WTC11 (cell line): Measurements from ENCODE around the gene FAM20B. TPM values are rescaled to one million over a fixed set of nuclear protein-coding genes. Genes with fewer than 3 reads are reported as not detected.
A peak's percentile ranks its signal among the peaks of the same experiment; 100 is the strongest.

Experiments used
- ATAC-seq: fragments of 200-7000 bp; cut with Tn5 transposase; 2 replicates; pipeline ENCODE4 v1.10.0; 2021; ENCODE audit warnings: mild to moderate bottlenecking, moderate library complexity
- CTCF ChIA-PET: fragments of 300-600 bp; sonication (Branson Sonifier 250); formaldehyde crosslinking; loops from one replicate; lab custom pipeline; 2021; ENCODE audit warnings: antibody characterized with exemption; lab: Charles Lee
- POLR2A ChIA-PET: fragments of 350-600 bp; sonication (Branson Sonifier 250); formaldehyde crosslinking; loops from one replicate; lab custom pipeline; 2021; ENCODE audit warnings: antibody characterized with exemption; lab: Charles Lee
- DNase-seq: peaks from one replicate; pipeline ENCODE4 v3.0.0; 2021; ENCODE audit warnings: low spot score
- H3K27ac Mint-ChIP-seq: 2 replicates; pipeline ENCODE4 v1.8.0; 2021; ENCODE audit warnings: mixed read lengths
- H3K27me3 Mint-ChIP-seq: 2 replicates; pipeline ENCODE4 v1.8.0; 2021; ENCODE audit warnings: low read depth, mild to moderate bottlenecking, moderate library complexity, mixed read lengths
- H3K36me3 Mint-ChIP-seq: 2 replicates; pipeline ENCODE4 v1.8.0; 2021; ENCODE audit warnings: mixed read lengths
- H3K4me1 Mint-ChIP-seq: 2 replicates; pipeline ENCODE4 v1.8.0; 2022; ENCODE audit warnings: mixed read lengths
- H3K4me3 Mint-ChIP-seq: 2 replicates; pipeline ENCODE4 v1.8.0; 2021; ENCODE audit warnings: mild to moderate bottlenecking, moderate library complexity, mixed read lengths
- H3K9me3 Mint-ChIP-seq: 2 replicates; pipeline ENCODE4 v1.8.0; 2021; ENCODE audit warnings: mixed read lengths
- ATF2 ChIP-seq: sonication (generic); formaldehyde crosslinking; IDR thresholded peaks from 2 replicates; pipeline ENCODE4 v1.8.1; 2022; ENCODE audit warnings: low read depth, missing genetic modification reagents, borderline replicate concordance
- CBFB ChIP-seq: sonication (generic); formaldehyde crosslinking; IDR thresholded peaks from 2 replicates; pipeline ENCODE4 v1.8.1; 2022; ENCODE audit warnings: mild to moderate bottlenecking, low read depth, missing genetic modification reagents
- E2F1 ChIP-seq: sonication (generic); formaldehyde crosslinking; IDR thresholded peaks from 2 replicates; pipeline ENCODE4 v1.8.0; 2022; ENCODE audit warnings: mild to moderate bottlenecking, missing genetic modification reagents
- ETV6 ChIP-seq: sonication (generic); formaldehyde crosslinking; IDR thresholded peaks from 2 replicates; pipeline ENCODE4 v1.8.1; 2022; ENCODE audit warnings: mild to moderate bottlenecking, missing genetic modification reagents
- GRHL2 ChIP-seq: fragments of 250-450 bp; sonication (Bioruptor Pico); IDR thresholded peaks from 2 replicates; pipeline ENCODE4 v1.8.0; 2022; ENCODE audit warnings: mild to moderate bottlenecking, moderate library complexity; ENCODE audit not compliant: insufficient replicate concordance, severe bottlenecking
- JAZF1 ChIP-seq: fragments of 250-450 bp; sonication (Bioruptor Pico); IDR thresholded peaks from 2 replicates; pipeline ENCODE4 v1.9.0; 2021; ENCODE audit warnings: moderate library complexity, mild to moderate bottlenecking, inconsistent platforms
- KAT7 ChIP-seq: sonication (generic); formaldehyde crosslinking; IDR thresholded peaks from 2 replicates; pipeline ENCODE4 v1.8.1; 2023; ENCODE audit warnings: missing genetic modification reagents, mild to moderate bottlenecking, borderline replicate concordance
- RELA ChIP-seq: sonication (generic); formaldehyde crosslinking; IDR thresholded peaks from 2 replicates; pipeline ENCODE4 v1.8.1; 2022; ENCODE audit warnings: missing genetic modification reagents, mild to moderate bottlenecking, borderline replicate concordance
- SMAD4 ChIP-seq: sonication (generic); formaldehyde crosslinking; IDR thresholded peaks from 2 replicates; pipeline ENCODE4 v1.8.0; 2022; ENCODE audit warnings: mild to moderate bottlenecking, missing genetic modification reagents
- SP1 ChIP-seq: sonication (generic); formaldehyde crosslinking; conservative IDR thresholded peaks from 2 replicates; pipeline ENCODE4 v1.8.1; 2022; ENCODE audit warnings: missing genetic modification reagents
- STAT6 ChIP-seq: sonication (generic); formaldehyde crosslinking; conservative IDR thresholded peaks from 2 replicates; pipeline ENCODE4 v1.8.1; 2023; ENCODE audit warnings: mild to moderate bottlenecking, low read depth, missing genetic modification reagents, moderate library complexity
- ZNF138 ChIP-seq: sonication (generic); formaldehyde crosslinking; conservative IDR thresholded peaks from 2 replicates; pipeline ENCODE4 v1.8.1; 2022; ENCODE audit warnings: mild to moderate bottlenecking, moderate library complexity, missing genetic modification reagents
- ZNF263 ChIP-seq: sonication (generic); formaldehyde crosslinking; IDR thresholded peaks from 2 replicates; pipeline ENCODE4 v1.8.1; 2022; ENCODE audit warnings: low read depth, mild to moderate bottlenecking, moderate library complexity, missing genetic modification reagents
- ZNF317 ChIP-seq: sonication (generic); formaldehyde crosslinking; IDR thresholded peaks from 2 replicates; pipeline ENCODE4 v1.8.1; 2023; ENCODE audit warnings: low read depth, mild to moderate bottlenecking, moderate library complexity, missing genetic modification reagents, borderline replicate concordance
- ZNF396 ChIP-seq: fragments of 250-450 bp; sonication (Bioruptor Pico); IDR thresholded peaks from 2 replicates; pipeline ENCODE4 v1.8.0; 2021; ENCODE audit warnings: mild to moderate bottlenecking, moderate library complexity, borderline replicate concordance
- ZNF423 ChIP-seq: fragments of 250-450 bp; sonication (Bioruptor Pico); IDR thresholded peaks from 2 replicates; pipeline ENCODE4 v2.1.2; 2022; ENCODE audit warnings: mild to moderate bottlenecking, moderate library complexity
- total RNA-seq: library from RNA; stranded (reverse); gene quantifications from 3 replicates; pipeline ENCODE4 v1.2.3, GENCODE V29; 2021
- TF ChIP-seq, protein P1 (sequence below): fragments of 250-450 bp; sonication (Bioruptor Pico); IDR thresholded peaks from 2 replicates; pipeline ENCODE4 v1.9.0; 2021; ENCODE audit warnings: moderate library complexity, mild to moderate bottlenecking, inconsistent platforms, borderline replicate concordance
- TF ChIP-seq, protein P2 (sequence below): sonication (generic); formaldehyde crosslinking; conservative IDR thresholded peaks from 2 replicates; pipeline ENCODE4 v1.8.1; 2022; ENCODE audit warnings: mild to moderate bottlenecking, missing genetic modification reagents
- TF ChIP-seq, protein P3 (sequence below): sonication (generic); formaldehyde crosslinking; IDR thresholded peaks from 2 replicates; pipeline ENCODE4 v1.8.0; 2023; ENCODE audit warnings: missing genetic modification reagents
- TF ChIP-seq, protein P4 (sequence below): sonication (generic); formaldehyde crosslinking; IDR thresholded peaks from 2 replicates; pipeline ENCODE4 v1.8.0; 2022; ENCODE audit warnings: mild to moderate bottlenecking, missing genetic modification reagents
- TF ChIP-seq, protein P5 (sequence below): sonication (generic); formaldehyde crosslinking; IDR thresholded peaks from 2 replicates; pipeline ENCODE4 v1.8.1; 2022; ENCODE audit warnings: low read depth, mild to moderate bottlenecking, moderate library complexity, missing genetic modification reagents, borderline replicate concordance
- TF ChIP-seq, protein P6 (sequence below): sonication (generic); formaldehyde crosslinking; IDR thresholded peaks from 2 replicates; pipeline ENCODE4 v1.8.0; 2022; ENCODE audit warnings: mild to moderate bottlenecking, missing genetic modification reagents

The FAM20B gene
- total RNA-seq, 1 experiment from 2014 or later, result 36.1 TPM

DNA sequence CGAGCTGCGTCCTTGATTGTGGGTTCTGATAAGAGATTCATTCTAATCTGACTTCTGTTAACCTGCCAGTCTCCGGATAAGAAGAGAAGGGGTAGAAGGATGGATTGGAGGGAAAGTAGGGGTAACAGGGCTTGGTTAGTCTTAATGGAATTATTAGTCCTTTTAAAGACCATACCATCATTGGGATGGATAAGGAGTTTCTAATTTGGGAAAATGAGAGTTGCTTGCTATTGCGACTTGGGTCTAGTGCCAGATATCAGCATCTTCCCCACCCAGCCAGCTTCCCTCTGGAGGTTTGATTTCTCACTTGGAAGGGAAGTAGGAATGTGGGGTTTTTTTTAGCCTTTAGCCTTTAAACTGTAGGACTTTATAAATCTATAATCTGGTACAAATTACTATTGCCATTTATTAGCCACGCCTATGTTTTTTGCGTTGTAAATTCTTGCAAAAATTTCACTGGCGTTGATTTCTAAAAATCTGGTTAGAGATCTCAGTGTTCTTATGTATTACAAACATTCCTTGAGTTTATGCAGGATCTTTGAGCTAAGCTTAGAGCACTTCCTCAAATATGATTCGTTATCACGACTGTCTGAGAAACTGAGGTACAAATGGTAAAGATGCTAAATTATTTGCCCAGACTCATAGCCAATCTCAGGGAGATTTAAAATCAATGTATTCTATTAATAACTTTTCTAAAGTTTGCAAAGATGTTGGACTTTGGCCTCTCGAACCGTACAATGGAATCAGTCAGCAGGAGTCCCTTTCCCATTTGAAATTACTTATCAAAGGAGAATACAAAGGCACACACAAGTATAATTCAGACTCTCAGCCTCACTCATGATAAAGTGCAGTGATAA lies 1.3 kb downstream of the FAM20B start:
- CTCF ChIA-PET, result interaction anchor here (4.3 kb wide), 1 partner anchor 24 kb away, joined by 19 read pairs; no protein-coding TSS in a partner anchor
- no peaks in the 10 kb centered on the region for H3K36me3 Mint-ChIP-seq

GRCh38 chr1:179029321-179029759 lies 3.6 kb downstream of the FAM20B start:
- Mint-ChIP-seq H3K36me3 (no peaks in the 10 kb centered on the region), H3K27me3 (no peaks in the 10 kb centered on the region), H3K4me3 (no peak overlapping the region), H3K27ac (no peak overlapping the region; the same call in 1 of the 2 replicates), H3K4me1 (peaks cover 67% of the 10 kb centered on the region), H3K9me3 (no peaks in the 10 kb centered on the region)
- TF ChIP-seq ZNF317 (CRISPR knock-in tag) (no peak), ZNF263 (CRISPR knock-in tag) (no peak), KAT7 (CRISPR knock-in tag) (no peak), JAZF1 (CRISPR knock-in tag) (no peak), SP1 (CRISPR knock-in tag) (no peak), ZNF396 (no peak), STAT6 (no peak), ZNF423 (CRISPR knock-in tag) (no peak), ETV6 (CRISPR knock-in tag) (no peak), RELA (CRISPR knock-in tag) (no peak), E2F1 (CRISPR knock-in tag) (no peak)
- TF ChIP-seq, protein P1, sequence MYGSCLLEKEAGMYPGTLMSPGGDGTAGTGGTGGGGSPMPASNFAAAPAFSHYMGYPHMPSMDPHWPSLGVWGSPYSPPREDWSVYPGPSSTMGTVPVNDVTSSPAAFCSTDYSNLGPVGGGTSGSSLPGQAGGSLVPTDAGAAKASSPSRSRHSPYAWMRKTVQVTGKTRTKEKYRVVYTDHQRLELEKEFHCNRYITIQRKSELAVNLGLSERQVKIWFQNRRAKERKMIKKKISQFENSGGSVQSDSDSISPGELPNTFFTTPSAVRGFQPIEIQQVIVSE (CRISPR knock-in tag), result no peak
- TF ChIP-seq, protein P2, sequence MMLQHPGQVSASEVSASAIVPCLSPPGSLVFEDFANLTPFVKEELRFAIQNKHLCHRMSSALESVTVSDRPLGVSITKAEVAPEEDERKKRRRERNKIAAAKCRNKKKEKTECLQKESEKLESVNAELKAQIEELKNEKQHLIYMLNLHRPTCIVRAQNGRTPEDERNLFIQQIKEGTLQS (CRISPR knock-in tag), result no peak
- TF ChIP-seq, protein P3, sequence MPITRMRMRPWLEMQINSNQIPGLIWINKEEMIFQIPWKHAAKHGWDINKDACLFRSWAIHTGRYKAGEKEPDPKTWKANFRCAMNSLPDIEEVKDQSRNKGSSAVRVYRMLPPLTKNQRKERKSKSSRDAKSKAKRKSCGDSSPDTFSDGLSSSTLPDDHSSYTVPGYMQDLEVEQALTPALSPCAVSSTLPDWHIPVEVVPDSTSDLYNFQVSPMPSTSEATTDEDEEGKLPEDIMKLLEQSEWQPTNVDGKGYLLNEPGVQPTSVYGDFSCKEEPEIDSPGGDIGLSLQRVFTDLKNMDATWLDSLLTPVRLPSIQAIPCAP, result no peak
- TF ChIP-seq, protein P4, sequence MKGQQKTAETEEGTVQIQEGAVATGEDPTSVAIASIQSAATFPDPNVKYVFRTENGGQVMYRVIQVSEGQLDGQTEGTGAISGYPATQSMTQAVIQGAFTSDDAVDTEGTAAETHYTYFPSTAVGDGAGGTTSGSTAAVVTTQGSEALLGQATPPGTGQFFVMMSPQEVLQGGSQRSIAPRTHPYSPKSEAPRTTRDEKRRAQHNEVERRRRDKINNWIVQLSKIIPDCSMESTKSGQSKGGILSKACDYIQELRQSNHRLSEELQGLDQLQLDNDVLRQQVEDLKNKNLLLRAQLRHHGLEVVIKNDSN (CRISPR knock-in tag), result no peak
- TF ChIP-seq, protein P5, sequence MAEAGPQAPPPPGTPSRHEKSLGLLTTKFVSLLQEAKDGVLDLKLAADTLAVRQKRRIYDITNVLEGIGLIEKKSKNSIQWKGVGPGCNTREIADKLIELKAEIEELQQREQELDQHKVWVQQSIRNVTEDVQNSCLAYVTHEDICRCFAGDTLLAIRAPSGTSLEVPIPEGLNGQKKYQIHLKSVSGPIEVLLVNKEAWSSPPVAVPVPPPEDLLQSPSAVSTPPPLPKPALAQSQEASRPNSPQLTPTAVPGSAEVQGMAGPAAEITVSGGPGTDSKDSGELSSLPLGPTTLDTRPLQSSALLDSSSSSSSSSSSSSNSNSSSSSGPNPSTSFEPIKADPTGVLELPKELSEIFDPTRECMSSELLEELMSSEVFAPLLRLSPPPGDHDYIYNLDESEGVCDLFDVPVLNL (CRISPR knock-in tag), result no peak
- ATAC-seq (no peak), DNase-seq (no peak)
- POLR2A ChIA-PET, result no interaction called here
- CTCF ChIA-PET, result interaction anchor here (1.1 to 4.3 kb wide), 3 partner anchors 10 to 786 kb away, joined by 3 to 19 read pairs (median 3); no protein-coding TSS in a partner anchor

More for the DNA sequence above, 1.3 kb downstream of the FAM20B start:
- POLR2A ChIA-PET, result no interaction called here
- H3K9me3 Mint-ChIP-seq, result no peaks in the 10 kb centered on the region
- TF ChIP-seq SMAD4 (CRISPR knock-in tag) (no peak), CBFB (no peak), ATF2 (no peak), ZNF138 (CRISPR knock-in tag) (no peak), ETV6 (CRISPR knock-in tag) (no peak), GRHL2 (CRISPR knock-in tag) (no peak)
- TF ChIP-seq, protein P6, sequence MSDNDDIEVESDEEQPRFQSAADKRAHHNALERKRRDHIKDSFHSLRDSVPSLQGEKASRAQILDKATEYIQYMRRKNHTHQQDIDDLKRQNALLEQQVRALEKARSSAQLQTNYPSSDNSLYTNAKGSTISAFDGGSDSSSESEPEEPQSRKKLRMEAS (CRISPR knock-in tag), result no peak
- H3K4me1 Mint-ChIP-seq, result peaks cover 60% of the 10 kb centered on the region
- no peak for DNase-seq
- no peak for ATAC-seq
- peak overlapping the region; percentile 91 for H3K4me3 Mint-ChIP-seq
- H3K27ac Mint-ChIP-seq, result peak overlapping the region; percentile 54; the same call in 1 of the 2 replicates
- peaks cover 6% of the 10 kb centered on the region for H3K27me3 Mint-ChIP-seq
